Inflammatory macrophage treated with lipopolysaccharide for 1 hour (primary cell): ENCODE measurements around the gene TMEM176A.
"Not testable (repeated sequence)": the region's sequence is repeated elsewhere in the genome, so short reads cannot be mapped to it uniquely, and the experiment has no call there.

Experiments used
- DNase-seq, 2 donors: peaks; one replicate each; pipeline ENCODE4 v3.0.0-alpha.2; 2020 to 2022

TMEM176A gene

DNA sequence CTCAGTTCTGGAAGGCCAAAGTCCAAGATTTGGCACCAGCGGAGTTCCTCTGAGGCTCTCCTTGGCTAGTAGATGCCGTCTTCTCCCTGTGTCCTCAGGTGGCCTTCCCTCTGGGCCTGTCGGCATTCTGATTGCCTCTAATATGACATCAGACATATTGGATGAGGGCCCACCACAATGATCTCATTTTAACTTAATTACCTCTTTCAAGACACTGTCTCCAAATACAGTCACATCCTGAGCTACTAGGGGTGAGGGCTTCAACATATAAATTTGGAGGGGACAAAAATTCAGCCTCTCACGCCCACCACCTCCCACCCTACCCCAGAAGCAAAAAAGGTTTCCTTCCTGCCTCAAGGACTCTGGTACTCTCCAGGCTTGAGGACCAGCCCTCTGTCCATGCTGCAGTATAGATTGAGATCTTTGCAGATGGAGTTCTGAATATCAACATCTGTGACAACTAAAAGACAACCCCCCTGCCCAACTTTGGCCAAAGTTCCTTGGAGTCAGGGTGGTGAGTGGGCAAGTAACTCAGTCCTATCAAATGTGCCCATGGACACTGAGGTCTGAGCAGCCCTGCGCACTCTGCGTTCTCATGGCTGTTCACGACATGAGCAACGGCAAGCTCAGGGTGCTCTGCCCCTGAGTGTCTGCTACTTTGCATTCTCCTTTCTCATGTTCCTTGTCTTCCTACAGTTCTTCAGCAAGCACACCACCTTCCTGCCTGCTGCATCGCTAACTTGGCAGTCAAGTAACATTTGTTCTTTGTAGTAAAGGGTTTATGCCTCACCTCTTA, 11.9 kb upstream of the TMEM176A start:
- peak in 1 of 2 donors; percentile 22 for DNase-seq

DNA sequence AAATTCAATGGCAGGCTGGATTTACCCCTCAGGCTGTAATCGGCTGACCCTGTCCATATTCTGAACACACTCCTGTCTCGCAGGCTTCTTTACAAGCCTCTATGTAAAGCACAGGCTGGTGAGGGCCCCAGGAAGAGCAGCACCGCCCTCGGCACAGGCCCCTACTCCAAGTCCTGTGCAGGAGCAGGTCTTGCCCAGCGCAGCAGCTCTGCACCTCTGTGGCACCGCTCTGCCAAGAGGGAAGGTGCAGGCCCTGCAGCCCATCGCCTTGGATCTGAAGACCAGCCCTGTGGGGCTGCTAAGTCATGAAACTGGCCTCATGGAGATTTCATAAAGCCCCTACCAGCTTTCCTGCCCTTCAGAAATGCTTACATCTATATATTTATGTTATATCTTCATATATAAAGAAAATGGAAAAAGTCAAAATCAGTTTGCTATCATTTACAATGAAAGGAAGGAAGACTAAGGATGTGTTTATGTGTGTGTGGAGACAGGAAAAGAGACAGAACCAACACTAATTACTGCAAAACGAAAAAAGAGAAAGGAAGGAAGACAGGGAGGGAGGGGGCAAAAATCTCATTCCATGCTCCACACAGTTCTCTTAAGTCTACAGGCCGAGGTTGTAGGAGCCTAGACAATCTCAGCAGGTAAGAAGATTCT, 10.0 kb upstream of the TMEM176A start:
- no peak for DNase-seq

DNA sequence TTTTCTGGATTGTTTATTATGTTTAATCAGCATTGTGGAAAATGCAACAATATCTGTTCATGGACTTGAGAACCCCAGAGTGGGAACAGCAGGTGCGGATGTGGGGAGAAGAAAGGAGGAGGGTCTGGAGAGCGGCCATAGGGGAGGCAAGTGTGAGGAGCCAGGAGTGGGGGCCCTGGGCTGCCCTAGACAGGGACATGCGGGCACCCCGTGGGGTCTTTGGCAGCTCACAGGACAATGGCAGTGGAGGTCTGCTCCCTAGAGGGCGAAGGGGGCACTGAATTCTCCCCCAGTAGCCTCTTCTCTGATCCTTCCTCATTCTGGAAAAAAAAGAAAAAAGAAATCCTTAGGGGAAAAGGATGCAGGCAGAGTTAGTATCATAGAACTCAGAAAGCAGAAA, 9.3 kb upstream of the TMEM176A start:
- no peak for DNase-seq

DNA sequence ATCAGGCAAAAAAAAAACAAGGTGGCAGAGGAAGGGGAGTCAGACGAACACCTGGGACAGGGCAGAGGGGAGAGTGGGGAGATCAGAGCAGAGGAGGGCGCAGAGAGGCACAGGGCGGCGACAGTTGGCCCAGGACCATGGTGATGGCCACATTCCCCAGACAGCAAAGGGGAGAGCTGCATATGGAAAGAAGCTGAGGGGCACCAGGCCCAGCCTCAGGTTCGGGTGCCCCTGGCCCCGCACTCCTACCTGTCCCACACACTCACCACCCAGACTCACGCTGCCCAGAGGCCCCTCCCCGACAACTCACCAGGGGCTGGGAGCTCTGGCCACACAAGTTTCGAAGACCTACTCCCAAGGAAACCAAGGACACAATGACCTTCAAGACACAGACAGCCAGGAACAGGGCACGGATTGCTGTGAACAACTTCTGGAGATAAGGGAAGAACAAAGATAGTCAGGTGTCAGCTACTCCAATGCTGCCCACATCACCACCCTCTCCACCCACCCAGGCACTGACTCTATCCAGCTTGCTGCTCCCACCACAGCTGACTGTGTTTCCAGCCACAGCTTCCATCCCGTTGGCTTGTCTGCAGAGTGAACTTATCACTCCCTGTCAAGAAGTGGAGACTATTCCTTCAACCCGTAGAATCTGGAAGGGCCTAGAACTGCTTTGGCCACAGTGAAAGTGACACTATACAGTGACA, 8.7 kb upstream of the TMEM176A start:
- no peak for DNase-seq

DNA sequence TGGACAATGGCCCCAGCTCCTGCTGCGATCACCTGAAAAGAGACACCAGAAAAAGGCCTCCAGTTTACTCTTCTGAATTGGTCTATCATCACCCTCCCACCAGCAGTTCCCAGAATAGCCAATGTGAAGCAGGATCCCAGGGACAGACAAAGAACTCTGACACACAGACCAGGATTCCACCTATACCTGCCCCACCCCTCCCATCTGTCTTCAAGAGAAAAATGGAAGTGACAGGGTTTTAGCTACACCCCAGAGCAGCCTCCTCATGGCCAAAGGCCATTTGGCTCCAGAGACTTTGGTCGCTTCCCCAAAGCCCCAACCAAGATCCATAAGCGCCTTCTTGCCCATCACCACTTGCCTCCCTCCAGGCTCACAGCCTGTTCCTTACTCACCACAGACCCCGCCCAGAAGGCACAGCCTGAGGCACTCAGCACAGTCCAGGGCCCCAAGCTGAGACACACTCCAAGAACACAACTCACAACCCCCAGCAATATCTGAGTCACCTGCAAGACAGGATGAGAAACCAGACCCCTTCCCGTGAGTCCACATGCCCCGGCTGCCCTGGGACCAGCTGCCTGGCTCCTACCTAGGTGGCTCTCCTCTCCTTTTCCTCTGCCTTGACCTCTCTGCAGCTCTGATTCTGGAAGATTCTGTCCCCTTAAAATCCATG, 6.9 kb upstream of the TMEM176A start:
- no peak for DNase-seq

DNA sequence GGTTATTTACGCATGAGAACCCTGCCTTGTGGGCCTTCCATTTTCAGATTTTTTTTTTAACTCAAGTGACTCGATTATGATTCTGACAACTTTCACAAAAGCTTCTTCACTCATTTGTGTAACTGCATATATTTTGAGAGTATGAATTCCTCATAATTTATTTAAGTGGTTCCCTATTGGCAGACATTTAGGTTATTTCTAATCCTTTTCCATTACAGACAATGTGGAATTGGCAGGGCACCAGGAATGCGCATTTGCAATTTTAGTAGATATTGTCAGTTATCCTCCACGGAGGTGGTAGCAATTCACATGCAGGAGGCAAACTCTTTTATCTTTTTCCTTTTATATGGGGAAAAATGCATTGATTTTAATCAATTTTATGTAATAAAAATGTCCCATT, 2.9 kb upstream of the TMEM176A start:
- DNase-seq: no peak

DNA sequence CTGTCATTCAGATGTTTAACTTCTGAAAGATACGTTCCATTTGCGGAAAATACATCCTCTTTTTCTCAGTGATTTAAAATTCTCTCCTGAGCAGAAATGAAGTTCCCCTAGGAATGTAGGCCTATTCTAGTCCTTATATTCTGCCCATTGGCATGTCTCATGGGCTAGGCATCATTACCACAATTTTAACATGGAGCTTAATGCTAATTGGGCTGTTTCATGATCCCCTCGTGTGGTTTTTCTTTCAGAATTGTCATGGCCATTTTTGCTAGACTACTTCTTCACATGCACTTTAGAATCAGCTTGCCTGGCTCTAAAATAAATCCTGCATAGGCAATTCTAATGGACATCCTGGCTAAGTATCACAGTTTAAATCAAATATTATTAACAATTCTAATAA, 1.4 kb upstream of the TMEM176A start:
- DNase-seq: no peak

DNA sequence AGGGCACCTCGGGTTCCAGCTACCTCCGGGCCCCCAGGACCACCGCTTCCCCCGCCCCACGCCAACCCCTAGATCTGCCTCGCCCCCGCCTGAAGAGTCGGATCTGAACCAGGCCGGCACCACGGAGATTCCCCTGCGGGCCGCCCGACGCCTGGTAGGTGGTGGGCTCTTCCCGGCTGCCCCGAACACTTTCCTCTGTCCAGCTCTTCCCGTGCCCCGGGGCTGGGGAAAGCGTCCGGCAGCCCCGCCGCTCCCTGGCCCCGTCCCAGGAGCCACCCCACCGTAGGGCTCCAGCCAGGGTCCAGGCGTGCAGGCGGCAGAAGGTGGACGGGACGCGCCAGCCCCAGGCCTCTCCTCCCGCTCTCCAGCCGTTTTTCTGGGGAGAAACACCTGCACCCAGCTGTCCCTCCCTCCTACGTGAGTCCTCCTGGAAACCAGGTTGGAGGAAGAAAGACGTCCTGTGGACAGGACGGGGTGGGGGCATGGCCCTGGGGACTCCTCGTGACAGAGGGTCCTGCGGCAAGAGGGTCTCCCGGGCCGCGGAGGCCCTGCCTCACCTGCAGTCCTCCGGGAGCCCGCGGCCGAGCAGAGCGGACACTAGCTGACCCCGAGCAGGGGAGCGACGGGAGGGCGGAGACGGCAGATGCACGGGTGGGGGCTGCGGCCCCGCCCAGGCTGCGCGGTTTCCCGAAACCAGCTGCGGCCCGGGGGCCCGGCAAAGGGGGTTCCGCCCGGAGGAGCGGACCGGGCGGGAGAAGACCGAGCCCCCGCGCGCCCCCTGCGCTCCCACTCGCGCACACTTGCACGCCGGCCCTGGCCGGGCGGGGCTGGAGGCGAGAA, 608 bp upstream of the TMEM176A start, which contains the start of gene TMEM176B:
TSS of gene TMEM176B (minus strand) at position 624 of the 840 bp plus-strand sequence. CDS start 3,795 bp downstream, outside the sequence.
- no peak for DNase-seq

DNA sequence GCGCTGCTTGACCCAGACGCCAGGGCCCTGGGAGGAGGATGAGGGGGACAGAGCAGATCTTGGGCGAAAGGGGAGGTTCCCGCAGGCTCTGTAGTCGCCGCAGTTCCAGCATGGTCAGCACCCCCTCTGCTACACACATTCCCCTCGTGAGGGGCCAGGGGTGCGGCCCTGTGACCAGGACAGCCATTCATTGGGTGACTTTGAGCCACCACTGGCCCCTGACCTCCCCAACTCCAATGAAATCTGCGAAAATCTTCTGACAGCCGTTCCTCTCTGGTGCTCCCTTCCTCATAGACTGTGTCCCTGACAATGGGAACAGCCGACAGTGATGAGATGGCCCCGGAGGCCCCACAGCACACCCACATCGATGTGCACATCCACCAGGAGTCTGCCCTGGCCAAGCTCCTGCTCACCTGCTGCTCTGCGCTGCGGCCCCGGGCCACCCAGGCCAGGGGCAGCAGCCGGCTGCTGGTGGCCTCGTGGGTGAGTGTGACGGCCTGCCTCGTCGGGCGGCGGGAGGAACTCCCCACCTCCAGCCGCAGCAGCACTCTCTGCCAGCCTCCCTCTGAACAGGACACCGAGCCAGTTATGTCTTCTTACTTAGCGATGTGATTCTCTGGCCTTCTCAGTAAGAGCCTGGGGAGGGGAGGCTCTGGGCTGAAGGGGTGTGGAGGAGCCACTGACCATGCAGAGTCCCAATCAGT, 825 bp downstream of the TMEM176A start:
- peak in 1 of 2 donors; percentile 7 for DNase-seq

DNA sequence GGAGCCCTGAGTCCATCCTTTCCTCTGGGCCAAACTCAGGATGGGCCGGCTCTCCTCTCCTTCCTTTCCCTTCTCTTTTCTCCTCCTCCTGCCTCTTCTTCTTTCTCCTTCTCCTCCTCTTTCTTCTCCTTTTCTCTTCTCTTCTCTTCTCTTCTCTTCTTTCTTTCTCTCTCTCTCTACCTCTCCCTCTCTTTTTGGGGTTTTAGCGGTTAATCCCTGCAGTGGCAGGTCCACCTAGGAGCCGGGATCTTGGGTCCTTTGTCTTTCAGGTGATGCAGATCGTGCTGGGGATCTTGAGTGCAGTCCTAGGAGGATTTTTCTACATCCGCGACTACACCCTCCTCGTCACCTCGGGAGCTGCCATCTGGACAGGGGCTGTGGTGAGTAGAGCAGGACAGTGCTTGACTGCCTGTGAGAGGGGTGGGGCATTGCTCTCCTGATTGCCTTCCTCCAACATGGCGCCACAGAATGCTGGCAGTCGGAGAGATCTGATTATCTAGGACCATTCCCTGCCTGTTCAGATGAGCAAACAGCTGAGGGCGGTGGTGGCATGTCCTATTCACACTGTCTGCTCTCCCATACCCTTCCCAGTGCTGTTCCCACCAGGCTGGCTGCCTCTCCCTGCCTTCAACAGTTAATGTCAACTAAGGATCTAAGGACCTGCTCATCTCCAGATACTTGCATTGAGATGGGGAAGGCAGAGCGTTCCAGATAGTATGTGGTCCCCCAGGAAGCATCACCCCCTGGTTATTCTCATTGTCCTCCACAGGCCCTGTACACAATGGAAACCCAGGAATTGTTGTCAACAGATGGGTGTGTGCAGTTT, 1.6 kb downstream of the TMEM176A start:
- no peak for DNase-seq

DNA sequence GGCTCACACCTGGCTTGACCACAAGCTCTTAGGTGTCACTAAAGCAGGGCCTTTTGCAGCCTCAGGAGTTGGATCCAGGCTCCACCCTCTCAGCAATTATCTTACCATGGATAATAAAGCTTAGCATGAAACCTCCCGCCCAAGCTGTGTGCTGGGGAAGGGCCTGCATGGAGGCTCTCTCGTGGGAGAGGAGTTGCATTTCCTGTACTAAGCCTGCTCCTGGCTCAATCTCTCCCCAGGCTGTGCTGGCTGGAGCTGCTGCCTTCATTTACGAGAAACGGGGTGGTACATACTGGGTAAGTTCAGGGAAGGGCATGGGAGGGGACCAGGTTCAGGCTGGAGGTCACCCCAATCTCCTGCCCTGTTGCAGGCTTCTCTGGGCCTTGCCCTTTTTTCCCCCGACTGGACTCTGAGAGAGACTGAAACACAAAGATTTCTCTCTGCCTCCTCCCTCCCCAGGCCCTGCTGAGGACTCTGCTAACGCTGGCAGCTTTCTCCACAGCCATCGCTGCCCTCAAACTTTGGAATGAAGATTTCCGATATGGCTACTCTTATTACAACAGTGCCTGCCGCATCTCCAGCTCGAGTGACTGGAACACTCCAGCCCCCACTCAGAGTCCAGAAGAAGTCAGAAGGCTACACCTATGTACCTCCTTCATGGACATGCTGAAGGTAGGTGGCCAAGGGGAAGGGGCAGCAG, 2.7 kb downstream of the TMEM176A start:
- no peak for DNase-seq

DNA sequence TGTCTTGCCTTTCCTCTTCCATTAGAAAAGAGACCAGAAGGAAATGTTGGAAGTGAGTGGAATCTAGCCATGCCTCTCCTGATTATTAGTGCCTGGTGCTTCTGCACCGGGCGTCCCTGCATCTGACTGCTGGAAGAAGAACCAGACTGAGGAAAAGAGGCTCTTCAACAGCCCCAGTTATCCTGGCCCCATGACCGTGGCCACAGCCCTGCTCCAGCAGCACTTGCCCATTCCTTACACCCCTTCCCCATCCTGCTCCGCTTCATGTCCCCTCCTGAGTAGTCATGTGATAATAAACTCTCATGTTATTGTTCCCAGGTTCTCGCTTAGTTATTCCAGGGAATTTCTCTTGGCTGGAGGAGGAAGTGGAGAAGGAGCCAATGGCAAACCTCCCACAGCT, 4.2 kb downstream of the TMEM176A start:
- no peak for DNase-seq

DNA sequence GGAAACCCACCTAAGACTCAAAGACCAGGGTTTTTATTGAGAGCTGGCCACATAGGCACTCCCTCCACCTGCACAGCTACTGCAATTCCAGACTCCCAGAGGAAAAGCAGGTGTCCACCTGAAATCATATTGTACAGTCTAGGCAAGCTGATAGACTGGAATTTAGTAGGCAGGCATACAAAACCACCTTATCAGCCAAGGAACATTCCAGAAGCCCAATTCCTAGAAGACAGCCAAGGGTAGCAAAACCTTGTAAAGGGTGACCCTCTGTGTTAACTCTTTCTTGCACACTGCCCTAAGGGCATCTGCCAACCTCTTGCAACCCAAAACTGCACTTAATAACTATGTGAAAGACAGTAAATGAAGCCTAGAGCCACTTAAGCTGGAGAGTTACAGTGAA, 5.3 kb downstream of the TMEM176A start:
- DNase-seq: no peak

DNA sequence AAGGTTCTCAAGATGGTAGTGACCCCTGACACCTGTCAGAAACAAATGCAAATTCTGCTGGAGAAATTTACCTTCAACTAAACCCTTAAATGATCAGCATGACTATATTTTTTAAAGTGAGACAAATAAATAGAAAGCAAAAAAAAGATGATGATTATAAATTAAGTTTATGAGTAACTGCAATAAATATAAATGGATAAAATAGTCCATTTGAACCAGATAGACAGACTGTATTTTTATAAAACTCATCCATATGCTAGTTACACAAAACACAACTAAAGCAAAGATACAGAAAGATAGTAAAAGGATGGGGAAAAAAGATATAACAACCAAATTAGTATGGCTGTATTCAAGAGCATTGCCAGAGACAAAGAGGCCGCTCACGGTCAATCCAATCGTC, 5.9 kb downstream of the TMEM176A start:
- no peak for DNase-seq

DNA sequence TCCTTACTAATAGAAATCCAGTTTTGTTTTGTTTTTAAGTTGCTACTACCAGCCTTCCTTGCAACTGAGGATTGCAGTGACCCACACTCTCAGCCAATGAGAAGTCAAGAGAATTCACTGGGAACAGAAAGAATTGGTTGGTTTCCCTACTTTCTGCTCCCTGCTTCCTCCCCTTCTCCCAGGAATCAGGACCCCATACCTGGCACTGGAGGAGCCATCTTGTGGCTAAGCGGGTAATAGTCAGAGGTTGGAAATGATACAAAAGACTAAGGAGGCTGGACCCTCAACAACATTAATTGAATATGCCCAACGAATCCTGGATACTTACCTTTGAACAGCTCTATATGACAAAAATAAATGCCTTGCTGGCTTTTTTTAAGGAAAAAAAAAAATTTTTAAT, 6.3 kb downstream of the TMEM176A start:
- no peak for DNase-seq

DNA sequence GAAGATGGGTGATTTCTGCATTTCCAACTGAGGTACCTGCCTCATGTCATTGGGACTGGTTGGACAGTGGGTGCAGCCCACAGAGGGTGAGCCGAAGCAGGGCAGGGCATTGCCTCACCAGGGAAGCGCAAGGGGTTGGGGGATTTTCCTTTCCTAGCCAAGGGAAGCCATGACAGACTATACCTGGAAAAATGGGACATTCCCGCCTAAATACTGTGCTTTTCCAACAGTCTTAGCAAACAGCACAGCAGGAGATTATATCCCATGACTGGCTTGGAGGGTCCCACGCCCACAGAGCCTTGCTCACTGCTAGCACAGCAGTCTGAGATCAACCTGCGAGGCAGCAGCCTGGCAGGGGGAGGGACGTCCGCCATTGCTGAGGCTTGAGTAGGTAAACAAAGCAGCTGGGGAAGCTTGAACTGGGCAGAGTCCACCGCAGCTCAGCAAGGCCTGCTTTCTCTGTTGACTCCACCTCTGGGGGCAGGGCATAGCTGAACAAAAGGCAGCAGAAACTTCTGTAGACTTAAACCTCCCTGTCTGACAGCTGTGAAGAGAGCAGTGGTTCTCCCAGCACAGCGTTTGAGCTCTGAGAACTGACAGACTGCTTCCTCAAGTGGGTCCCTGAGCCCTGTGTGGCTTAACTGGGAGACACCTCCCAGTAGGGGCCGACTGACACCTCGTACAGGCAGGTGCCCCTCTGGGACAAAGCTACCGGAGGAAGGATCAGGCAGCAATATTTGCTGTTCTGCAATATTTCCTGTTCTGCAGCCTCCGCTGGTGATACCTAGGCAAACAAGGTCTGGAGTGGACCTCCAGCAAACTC, 7.3 kb downstream of the TMEM176A start:
- DNase-seq: not testable (repeated sequence)

DNA sequence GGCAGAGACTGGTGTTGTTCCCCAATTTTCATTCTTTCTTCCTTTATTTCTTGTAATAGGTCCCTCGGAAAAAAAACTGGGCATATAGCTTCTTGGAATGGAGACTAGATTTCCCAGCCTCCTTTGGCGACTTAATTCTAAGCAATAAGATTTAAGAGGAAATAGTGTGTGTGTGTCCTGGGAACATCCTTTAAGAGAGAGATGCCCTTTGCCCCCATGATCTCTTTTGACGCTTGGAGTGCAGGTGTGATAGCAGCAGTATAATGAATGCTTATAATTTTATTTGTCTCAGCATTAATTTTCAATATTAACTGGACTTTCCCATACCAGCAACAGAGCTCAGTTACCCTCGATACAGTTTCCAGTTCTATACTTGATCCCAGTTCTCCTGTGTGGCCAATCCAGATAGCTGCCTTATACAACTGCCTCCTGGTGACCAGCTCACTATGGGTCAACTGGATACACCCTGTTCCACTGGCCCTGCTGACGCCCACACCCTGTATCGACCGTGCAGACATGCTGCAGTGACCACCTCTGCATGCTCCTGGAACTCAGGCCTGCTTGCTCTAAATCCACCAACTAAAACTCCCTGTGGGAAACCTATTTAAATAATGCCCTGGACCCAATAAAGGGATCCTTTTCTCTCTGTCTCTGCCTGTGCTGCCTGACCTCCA, 13.9 kb downstream of the TMEM176A start:
- DNase-seq: no peak

DNA sequence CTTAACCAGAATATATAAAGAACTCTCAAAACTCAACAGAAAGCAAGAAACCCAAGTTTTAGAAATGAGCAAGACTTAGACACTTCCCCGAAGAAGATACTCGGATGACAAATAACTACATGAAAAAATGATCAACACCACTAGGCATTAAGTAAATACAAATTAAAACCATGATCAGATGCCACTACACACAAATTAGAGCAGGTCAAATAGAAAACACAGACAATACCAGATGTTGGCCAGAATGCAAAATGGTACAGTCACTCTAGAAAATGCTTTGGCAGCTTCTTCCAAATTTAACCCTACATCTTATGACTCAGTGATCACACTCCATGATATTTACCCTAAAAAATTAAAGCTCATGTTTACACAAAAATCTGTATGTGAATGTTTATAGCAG, 18.4 kb downstream of the TMEM176A start:
- DNase-seq: no peak

DNA sequence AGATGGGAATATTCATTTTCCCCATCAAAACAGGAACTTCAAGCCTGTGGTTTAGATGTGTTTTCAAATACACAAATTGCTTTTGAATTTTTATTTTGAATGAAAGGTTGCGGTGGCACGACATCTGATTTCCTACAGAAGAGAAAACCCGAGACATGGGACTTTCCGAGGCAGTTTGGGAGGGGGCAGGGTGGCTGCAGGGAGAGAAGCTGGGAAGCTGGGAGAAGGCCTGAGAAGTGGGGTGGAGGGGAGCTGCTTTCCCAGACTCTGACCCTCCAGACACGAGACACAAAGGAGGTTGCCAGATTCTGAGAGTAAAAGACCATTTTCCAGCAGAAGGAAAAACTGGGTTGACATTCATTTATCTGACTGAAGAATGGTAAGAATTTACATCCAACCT, 19.6 kb downstream of the TMEM176A start:
- no peak for DNase-seq
